DMS153 treated with DMSO at 0.1 percent for 48 hours (cell line): ENCODE results near the gene FAXDC2.

Experiments
- DNase-seq: peaks from one replicate; lab custom pipeline; 2025; ENCODE audit not compliant: unreplicated experiment; lab: John Stamatoyannopoulos, UW

Gene FAXDC2, protein sequence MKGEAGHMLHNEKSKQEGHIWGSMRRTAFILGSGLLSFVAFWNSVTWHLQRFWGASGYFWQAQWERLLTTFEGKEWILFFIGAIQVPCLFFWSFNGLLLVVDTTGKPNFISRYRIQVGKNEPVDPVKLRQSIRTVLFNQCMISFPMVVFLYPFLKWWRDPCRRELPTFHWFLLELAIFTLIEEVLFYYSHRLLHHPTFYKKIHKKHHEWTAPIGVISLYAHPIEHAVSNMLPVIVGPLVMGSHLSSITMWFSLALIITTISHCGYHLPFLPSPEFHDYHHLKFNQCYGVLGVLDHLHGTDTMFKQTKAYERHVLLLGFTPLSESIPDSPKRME

DNA sequence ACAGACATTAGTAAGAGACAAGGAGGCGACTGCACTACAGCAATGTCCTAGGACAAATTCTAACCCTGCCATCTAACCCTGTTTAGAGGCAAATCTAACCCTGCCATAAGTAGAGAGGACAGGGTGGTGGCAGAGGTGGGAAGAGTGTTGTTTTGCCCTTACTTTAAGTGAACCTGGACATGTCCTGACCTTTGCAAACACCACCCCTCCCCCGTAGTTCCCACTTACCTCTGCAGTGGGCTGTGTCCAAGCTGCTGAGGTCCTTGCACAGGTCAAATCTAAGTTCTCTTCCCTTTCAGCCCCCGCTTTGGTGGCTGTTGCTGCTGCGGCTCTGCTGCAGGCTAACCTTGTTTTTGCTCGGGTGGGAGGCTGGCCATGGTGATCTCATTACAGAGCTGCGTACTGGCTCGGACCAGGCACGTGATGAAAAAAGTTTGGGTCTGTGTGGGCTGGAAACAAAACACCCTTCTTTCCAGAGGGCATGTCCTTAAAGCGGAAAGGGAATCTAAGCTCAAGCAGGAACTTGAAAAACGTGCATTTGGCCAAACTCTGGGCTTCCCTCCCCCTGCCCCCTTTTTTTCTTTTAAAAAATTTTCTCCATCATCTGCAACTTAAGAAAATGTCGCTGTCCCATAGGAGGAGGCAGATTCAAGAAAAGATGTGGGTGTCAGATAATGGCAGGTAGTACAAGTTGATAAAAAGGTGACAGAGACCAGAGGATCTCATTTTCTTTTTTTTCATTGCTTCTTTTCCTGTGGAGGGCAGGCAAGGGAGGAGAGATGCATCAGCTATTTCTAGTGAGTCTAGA lies at the start of gene FAXDC2:
Gene FAXDC2 (minus strand): TSS at position 349 of the 808 bp plus-strand sequence. CDS start 12,425 bp downstream, outside the sequence.
- no peak for DNase-seq

- no peak for DNase-seq
Measured at GRCh38 chr5:154900066-154900465, 49.7 kb upstream of the FAXDC2 start.

- no peak for DNase-seq
Measured at GRCh38 chr5:154899151-154899816, 48.9 kb upstream of the FAXDC2 start.

- no peak for DNase-seq
Measured at GRCh38 chr5:154898210-154898609, 47.8 kb upstream of the FAXDC2 start.

DNA sequence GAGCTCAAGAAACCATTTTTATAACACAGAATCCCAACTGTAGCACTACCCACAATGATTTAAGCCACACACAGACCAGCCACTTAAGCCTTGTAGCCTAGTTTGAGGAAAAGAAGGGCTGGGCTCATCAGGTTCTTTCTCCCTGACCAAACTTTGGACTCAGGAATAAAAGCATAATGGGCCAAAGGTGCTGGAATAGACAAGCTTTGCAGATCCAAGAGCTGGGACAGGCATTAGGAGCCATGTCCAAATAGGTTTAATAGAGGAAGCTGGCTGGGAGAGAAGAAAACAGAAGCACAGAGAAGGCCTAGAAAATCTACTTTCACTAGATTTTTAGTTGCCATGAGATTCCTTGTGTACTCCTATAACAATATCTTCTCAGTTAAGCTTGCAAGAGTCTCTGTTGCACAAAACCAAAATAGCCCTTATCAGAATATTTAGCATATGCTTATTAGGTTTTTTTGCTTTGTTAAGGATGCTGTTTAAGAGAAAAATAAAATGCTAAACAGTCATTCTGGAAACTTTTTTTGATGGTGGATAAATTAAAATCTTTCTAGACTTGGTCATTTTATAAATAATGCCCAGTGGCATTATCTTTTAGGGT lies 46.3 kb upstream of the FAXDC2 start:
- DNase-seq, result no peak

DNA sequence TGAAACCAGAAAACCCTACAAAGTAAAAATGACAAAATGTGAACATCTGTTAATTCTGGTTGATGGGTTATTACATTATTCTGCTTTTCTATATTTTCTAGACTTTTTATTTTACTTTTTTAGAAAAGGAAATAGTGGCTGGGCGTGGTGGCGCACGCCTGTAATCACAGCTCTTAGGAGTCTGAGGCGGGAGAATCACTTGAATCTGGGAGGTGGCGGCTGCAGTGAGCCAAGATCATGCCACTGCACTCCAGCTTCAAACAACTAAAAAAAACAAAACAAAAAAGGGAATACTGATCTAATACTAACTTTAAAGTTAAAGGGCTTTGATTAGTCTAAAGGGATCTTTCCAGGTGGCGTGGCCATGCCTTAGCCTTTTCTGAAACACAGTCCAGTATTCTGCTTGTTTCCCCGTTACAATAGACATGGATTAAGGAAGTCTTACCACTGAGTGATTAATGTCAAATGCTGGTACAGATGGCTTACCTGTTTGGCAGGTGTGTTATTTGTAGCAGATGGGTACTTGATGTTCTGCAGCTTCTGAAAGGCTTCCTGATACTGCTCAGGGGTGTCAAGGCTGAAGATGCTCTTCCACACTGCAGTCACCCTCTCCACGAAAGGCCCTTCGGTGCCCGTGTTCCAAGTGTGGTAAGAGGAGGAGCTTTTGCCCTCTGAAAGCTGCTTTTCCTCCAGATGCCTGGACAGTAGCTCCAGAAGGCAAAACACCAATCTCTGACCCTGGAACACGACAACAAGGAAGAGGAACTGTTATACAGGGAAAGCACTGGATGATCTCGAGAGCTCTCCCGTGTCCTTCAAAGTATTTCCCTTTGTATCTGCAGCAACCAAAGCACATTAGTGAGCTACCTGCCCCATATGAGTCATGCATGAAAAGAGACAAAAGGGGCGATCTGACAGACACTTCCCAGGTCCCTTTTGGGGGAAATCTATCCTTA lies 45.5 kb upstream of the FAXDC2 start:
- DNase-seq, result no peak

DNA sequence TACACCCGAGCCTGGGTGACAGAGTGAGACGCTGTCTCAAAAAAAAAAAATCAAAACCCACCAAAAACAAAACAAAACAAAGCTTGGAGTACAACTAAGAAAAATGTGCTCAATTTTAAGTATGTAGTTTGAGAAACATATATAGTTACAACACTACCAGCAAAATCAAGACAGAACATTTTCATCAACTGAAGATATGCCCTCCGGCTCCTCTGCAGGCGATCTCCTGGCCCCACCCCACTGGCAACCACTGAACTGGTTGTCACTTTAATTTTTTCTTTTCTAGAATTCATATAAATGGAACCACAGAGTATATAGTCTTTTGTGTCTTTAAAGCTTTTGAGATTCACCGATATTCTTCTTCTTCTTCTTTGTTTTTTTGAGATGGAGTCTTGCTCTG lies 43.0 kb upstream of the FAXDC2 start:
- DNase-seq, result no peak

DNA sequence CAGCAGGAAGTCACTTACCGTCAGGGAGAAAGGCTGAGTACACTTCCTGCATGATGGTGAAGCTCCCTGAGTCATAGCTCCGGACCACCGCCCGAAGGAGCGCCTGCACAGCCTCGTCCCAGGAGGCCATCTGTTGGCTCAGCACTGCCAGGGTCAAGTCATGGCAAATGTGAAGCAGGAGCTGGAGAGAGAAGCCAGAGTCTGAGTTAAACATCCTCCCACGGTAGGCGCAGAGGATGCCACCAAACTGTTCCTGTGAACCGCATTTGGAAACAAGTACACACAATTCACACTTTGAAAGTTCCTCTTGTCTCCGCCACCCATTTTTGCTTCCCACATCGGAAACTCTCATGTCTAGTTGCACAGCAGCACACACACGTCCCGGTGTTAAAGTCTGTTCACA lies 42.0 kb upstream of the FAXDC2 start:
- DNase-seq, result no peak

DNA sequence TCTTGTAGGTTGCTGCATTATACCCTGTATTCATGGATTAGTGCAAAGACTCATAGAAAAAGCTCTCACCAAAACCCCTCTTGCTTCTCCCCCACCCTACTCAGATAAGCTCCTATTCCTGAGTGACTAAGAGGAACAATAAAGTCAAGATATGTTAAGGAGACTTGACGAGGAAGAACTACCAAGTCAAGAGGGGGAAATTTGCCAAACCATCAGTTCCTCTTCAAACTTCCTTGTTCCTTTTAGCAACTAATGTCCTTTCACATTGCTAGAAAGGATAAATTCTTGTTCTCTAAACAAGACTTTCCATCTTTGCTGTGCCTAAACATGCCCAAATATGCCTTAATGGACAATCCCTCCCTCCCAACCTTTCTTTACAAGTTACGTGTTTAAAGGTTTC lies 35.0 kb upstream of the FAXDC2 start:
- no peak for DNase-seq

- no peak for DNase-seq
Measured at GRCh38 chr5:154884424-154884823, 34.0 kb upstream of the FAXDC2 start.

DNA sequence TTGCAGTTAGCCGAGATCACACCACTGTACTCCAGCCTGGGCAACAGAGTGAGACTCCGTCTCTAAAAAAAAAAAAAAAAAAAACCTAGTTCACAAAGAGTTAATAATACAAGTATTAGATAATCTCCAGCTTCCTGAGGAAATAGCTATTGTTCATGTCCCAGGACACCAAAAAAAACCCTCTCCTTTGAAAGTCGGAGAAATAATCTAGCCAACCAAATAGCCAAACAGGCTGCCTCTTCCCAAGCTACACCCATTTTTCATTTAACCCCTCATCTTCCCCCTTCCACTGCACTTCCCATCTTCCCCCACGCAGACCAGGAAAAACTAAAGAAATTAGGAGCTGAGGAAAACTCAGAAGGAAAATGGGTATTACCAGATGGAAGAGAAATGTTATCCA lies 31.6 kb upstream of the FAXDC2 start:
- DNase-seq, result no peak

DNA sequence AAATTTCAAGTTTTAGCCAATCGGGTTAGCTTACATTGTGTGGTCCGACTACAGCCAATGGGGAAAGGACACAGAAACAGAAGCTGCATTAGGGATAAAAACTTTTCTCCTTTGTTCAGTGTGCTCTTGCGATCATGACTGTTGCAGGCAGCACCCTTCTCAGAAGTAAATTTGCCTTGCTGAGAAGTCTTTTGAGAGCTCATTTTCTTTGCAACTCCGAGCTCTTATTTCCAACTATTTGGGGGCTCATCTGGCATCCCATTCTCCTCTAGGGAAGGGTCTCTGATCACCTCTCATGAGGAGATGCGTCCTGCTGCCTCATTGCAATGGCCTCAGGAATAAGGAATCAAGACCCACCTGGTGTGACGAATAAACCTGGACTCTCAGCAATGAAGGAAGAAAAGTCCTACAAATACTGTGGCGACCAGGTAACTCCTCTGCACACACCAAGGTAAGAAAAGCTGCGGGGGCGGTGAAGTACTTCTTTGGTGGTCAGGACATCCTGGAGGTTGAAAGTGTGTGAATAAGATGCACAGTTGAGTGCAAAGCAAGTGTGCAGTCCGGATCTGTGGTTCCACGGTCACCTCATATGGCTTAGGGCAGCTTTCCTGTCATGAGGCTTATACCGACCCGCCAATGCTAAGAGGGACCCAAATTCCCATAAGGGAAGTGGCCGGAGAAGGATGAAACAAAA lies 28.4 kb upstream of the FAXDC2 start:
- DNase-seq, result no peak

DNA sequence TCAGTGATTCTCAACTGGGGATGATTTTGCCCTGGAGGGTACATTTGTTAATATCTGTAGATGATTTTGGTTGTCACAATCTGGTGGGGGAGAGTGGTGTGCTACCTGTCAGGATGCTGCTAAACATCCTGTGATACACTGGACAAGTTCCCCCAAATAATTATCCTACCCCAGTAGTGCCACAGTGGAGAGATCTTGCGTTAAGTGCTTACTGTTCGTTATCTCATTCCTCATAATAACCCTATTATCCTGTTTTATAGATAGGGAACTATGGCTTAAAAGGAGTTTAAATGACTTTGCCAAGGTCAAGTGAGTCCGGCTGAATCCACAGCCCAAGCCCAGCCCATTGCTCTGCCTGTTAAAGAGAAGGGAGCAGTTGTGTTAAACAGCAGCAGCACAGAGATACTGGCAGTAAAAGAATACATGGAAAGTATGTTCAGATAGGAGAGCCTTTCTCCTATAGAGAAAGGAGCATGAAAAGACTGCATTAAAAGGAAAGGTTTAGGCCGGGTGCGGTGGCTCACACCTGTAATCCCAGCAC lies 23.5 kb upstream of the FAXDC2 start:
- DNase-seq, result no peak

DNA sequence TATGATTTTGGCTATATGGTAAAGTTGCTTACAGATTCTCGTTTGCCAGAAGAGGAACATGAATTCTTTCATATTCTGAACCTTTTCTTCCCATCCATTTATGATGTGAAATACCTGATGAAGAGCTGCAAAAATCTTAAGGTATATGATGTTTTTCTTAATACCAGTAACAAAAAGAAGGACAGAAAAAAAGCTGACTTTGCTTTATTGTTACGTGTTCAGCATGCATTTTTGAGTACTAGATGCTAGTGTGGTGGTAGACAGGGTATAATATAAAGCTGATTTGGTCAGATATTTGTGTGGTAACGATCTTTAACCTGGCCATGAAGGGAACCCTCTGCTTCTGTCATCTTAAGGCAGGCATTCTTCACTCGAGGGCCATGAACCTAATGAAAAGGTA lies 21.3 kb upstream of the FAXDC2 start:
- no peak for DNase-seq

- DNase-seq, result no peak
Measured at GRCh38 chr5:154868702-154869101, 18.3 kb upstream of the FAXDC2 start.

DNA sequence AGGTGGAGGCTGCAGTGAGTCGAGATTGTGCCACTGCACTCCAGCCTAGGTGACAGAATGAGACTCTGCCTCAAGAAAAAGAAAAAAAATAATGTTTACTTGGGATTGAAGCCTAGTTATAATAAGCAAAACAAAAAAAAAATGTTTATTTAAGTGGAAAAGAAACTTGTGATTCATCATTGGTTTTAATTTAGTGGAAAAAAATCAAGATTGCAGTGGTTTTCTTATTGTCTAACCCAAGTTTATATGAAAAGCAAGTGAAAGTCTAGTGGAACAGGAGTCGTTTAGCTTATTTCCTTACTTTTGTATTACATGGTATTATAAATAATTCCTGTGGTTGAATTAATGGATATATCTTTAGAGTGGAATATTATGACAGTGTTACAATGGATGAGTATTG lies 16.4 kb upstream of the FAXDC2 start:
- DNase-seq, result no peak

DNA sequence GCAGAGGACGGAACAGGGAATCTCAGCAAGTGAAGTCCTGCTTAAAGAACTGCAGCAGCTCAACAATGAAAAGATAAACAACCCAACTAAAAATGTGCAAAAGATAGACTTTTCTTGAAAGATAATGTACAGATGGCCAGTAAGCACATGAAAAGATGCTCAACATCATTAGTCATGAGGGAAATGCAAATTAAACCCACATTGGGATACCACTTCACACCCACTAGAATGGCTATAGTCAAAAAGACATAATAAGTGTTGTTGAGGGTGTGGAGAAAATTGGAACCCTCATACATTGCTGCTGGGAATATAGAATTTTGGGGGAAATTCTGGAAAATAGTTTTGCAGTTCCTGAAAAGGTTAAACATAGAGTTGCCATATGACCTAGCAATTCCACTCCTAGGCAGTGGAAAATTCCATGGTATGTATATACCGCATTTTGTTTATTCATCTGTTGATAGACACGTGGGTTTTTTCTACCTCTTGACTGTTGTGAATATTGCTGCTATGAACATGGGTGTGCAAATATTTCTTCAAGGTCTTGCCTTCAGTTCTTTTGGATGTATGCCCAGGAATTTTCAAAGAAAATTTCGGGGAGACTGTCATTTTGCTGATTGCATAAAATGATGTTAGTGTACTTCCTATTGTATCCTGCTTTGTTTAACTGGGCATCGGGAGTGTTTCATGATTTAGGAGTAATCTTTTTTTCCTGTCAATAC lies 15.2 kb upstream of the FAXDC2 start:
- DNase-seq, result no peak

GRCh38 chr5:154863291-154864080 lies 13.1 kb upstream of the FAXDC2 start:
- DNase-seq, result no peak
